GM12878 (cell line): ENCODE data around the gene CDH4. TPM values are rescaled to one million over a fixed set of nuclear protein-coding genes. Genes with fewer than 3 reads are reported as not detected.

Experiments used
- ATAC-seq: fragments of 200-7000 bp; cut with Tn5 transposase; 3 replicates; pipeline ENCODE4 v1.9.1; 2020; ENCODE audit warnings: mild to moderate bottlenecking, moderate library complexity
- BruUV-seq: library from RNA; stranded (reverse); fragments of 400-500 nt; replicated peaks from 2 replicates; lab custom pipeline; 2021; lab: Mats Ljungman, UMichigan
- CTCF ChIA-PET: fragments of 300-600 bp; sonication (Branson Sonifier 250); formaldehyde crosslinking; extraction: SDS; loops from one replicate; lab custom pipeline; 2021; ENCODE audit warnings: inconsistent platforms; lab: Yijun Ruan, JAX
- POLR2A ChIA-PET: fragments of 350-600 bp; formaldehyde crosslinking; extraction: SDS; loops from one replicate; lab custom pipeline; 2021; ENCODE audit warnings: inconsistent platforms; lab: Charles Lee
- RAD21 ChIA-PET: fragments of 300-600 bp; sonication (Branson Sonifier 250); formaldehyde crosslinking; loops from one replicate; lab custom pipeline; 2023; ENCODE audit warnings: antibody characterized with exemption; ENCODE audit not compliant: unreplicated experiment; lab: Charles Lee
- SMC1A ChIA-PET: fragments of 300-600 bp; sonication (Branson Sonifier 250); formaldehyde crosslinking; loops from one replicate; lab custom pipeline; 2023; ENCODE audit not compliant: unreplicated experiment, uncharacterized antibody; lab: Charles Lee
- DNase-seq: peaks from one replicate; pipeline ENCODE4 v3.0.0-alpha.2; 2011; ENCODE audit warnings: low read depth, low spot score
- FAIRE-seq: peaks from 3 replicates; lab custom pipeline; 2011; peaks lifted over from hg19 to GRCh38; lab: Jason Lieb, UNC
- H2AFZ ChIP-seq: 2 replicates; pipeline ENCODE4 v1.6.0; 2011; ENCODE audit warnings: low read depth, low read length, control low read depth; ENCODE audit not compliant: control insufficient read depth
- H3K27ac ChIP-seq: 2 replicates; pipeline ENCODE4 v1.5.1; 2011; ENCODE audit warnings: control low read depth; ENCODE audit not compliant: control insufficient read depth, insufficient read depth
- H3K27me3 ChIP-seq, 2 experiments: replicated peaks in 1 of 2; 2 replicates each; pipeline versions ENCODE4 v1.6.0 to v1.6.1; 2011; ENCODE audit warnings: low read length in 1 of 2; ENCODE audit not compliant: control insufficient read depth in 2 of 2, insufficient read depth in 2 of 2
- H3K36me3 ChIP-seq, 2 experiments: 2 replicates each; pipeline ENCODE4 v1.5.1; 2011; ENCODE audit warnings: low read length in 1 of 2; ENCODE audit not compliant: control insufficient read depth in 2 of 2, insufficient read depth in 2 of 2
- H3K4me1 ChIP-seq: 2 replicates; pipeline ENCODE4 v1.6.1; 2011; ENCODE audit warnings: mild to moderate bottlenecking, low read length, moderate library complexity, mixed read lengths; ENCODE audit not compliant: control insufficient read depth, insufficient read depth
- H3K4me2 ChIP-seq: 2 replicates; pipeline ENCODE4 v1.6.0; 2011; ENCODE audit warnings: control low read depth; ENCODE audit not compliant: control insufficient read depth, insufficient read depth
- H3K4me3 ChIP-seq: fragments of 200-600 bp; sonication (generic); 2 replicates; pipeline ENCODE4 v1.5.1; 2016
- H3K79me2 ChIP-seq: 2 replicates; pipeline ENCODE4 v1.6.0; 2011; ENCODE audit warnings: low read length; ENCODE audit not compliant: control insufficient read depth, insufficient read depth
- H3K9ac ChIP-seq: 2 replicates; pipeline ENCODE4 v1.8.0; 2011; ENCODE audit warnings: low read length, control low read depth, mixed read lengths; ENCODE audit not compliant: control insufficient read depth, insufficient read depth
- H3K9me3 ChIP-seq: replicated peaks from 3 replicates; pipeline ENCODE4 v1.5.1; 2011; ENCODE audit warnings: mild to moderate bottlenecking, low read length; ENCODE audit not compliant: control insufficient read depth, insufficient read depth
- H4K20me1 ChIP-seq: 2 replicates; pipeline ENCODE4 v1.6.0; 2011; ENCODE audit not compliant: control insufficient read depth, insufficient read depth
- CBFB ChIP-seq: IDR thresholded peaks from 2 replicates; pipeline ENCODE4 v1.6.1; 2016; ENCODE audit warnings: antibody characterized with exemption, low read depth
- CBX3 ChIP-seq: fragments of 200-600 bp; sonication (generic); IDR thresholded peaks from 2 replicates; pipeline ENCODE4 v1.6.1; 2016; ENCODE audit warnings: low read depth, borderline replicate concordance
- CBX5 ChIP-seq: sonication (generic); IDR thresholded peaks from 2 replicates; pipeline ENCODE4 v1.6.1; 2016; ENCODE audit warnings: low read depth, moderate library complexity, mild to moderate bottlenecking, inconsistent platforms
- CHD2 ChIP-seq: IDR thresholded peaks from 2 replicates; pipeline ENCODE4 v1.6.1; 2011; ENCODE audit warnings: low read depth, low read length, improper control_type of control experiment, borderline replicate concordance
- CREM ChIP-seq: IDR thresholded peaks from 2 replicates; pipeline ENCODE4 v1.6.1; 2014; ENCODE audit warnings: antibody characterized with exemption, low read depth
- NR2C1 ChIP-seq: fragments of 450-650 bp; IDR thresholded peaks from 2 replicates; pipeline ENCODE4 v1.6.1; 2017; ENCODE audit warnings: antibody characterized with exemption, mild to moderate bottlenecking, moderate library complexity
- POLR2AphosphoS2 ChIP-seq: IDR thresholded peaks from 2 replicates; pipeline ENCODE4 v1.6.1; 2011; ENCODE audit warnings: low read depth, mild to moderate bottlenecking, low read length, improper control_type of control experiment, moderate library complexity
- RAD51 ChIP-seq: fragments of 450-650 bp; IDR thresholded peaks from 2 replicates; pipeline ENCODE4 v1.6.1; 2016; ENCODE audit warnings: moderate library complexity, mild to moderate bottlenecking, inconsistent platforms
- RBBP5 ChIP-seq: fragments of 200-600 bp; sonication (generic); conservative IDR thresholded peaks from 2 replicates; pipeline ENCODE4 v1.6.1; 2016
- RCOR1 ChIP-seq: conservative IDR thresholded peaks from 2 replicates; pipeline ENCODE4 v1.6.1; 2012; ENCODE audit warnings: low read depth, low read length, improper control_type of control experiment
- SIN3A ChIP-seq: IDR thresholded peaks from 2 replicates; pipeline ENCODE4 v1.6.1; 2012; ENCODE audit warnings: low read depth, low read length, improper control_type of control experiment
- SMARCA5 ChIP-seq: fragments of 450-650 bp; IDR thresholded peaks from 2 replicates; pipeline ENCODE4 v1.6.1; 2017; ENCODE audit warnings: mild to moderate bottlenecking
- TAF1 ChIP-seq: IDR thresholded peaks from 2 replicates; pipeline ENCODE4 v1.6.1; 2011; ENCODE audit warnings: mild to moderate bottlenecking, low read depth, low read length, borderline replicate concordance
- TARDBP ChIP-seq: IDR thresholded peaks from 2 replicates; pipeline ENCODE4 v1.6.1; 2016; ENCODE audit warnings: borderline replicate concordance
- ZBED1 ChIP-seq: IDR thresholded peaks from 2 replicates; pipeline ENCODE4 v1.6.1; 2016; ENCODE audit warnings: borderline replicate concordance
- ZNF384 ChIP-seq: IDR thresholded peaks from 2 replicates; pipeline ENCODE4 v1.6.1; 2012; ENCODE audit warnings: low read depth, mild to moderate bottlenecking, low read length, improper control_type of control experiment, borderline replicate concordance
- ZNF622 ChIP-seq: fragments of 450-650 bp; IDR thresholded peaks from 2 replicates; pipeline ENCODE4 v1.6.1; 2017; ENCODE audit warnings: mild to moderate bottlenecking, inconsistent platforms
- WGBS: methylation state at CpG from one replicate; pipeline ENCODE4 v1.1.6; 2016; ENCODE audit warnings: low lambda C conversion rate; ENCODE audit not compliant: insufficient replicate concordance, insufficient coverage; ENCODE audit errors: missing lambda C conversion rate; 5-methylcytosine and 5-hydroxymethylcytosine counted together
- in situ Hi-C: fragments of 300-500 bp; cut with MboI; formaldehyde crosslinking; loops from 9 replicates; pipeline ENCODE4 v1.14.3; 2018; ENCODE audit warnings: mixed read lengths
- intact Hi-C: fragments of 100-400 bp; cut with micrococcal nuclease; formaldehyde crosslinking; loops from one replicate; pipeline ENCODE4 v1.14.2; 2022; ENCODE audit not compliant: unreplicated experiment
- polyA plus RNA-seq, 11 experiments: library from polyadenylated mRNA; depleted of rRNA in 4 of 11; unstranded in 6 of 11; stranded (reverse) in 5 of 11; fragments of >200 nt; fragmentation: Nextera tagmentation in 4 of 11; fragmentation: Illumina TruSeq in 1 of 11; extraction: Ambion mirVana in 4 of 11; extraction: Trizol in 1 of 11; gene quantifications; 1 replicate in 1 of 11; 2 replicates in 10 of 11; pipeline versions ENCODE4 v1.2.1 to v1.2.3, GENCODE V29; 2011 to 2016; ENCODE audit warnings: inconsistent platforms in 2 of 11, missing spikeins in 2 of 11, low read depth in 1 of 11
- total RNA-seq, 4 experiments: library from RNA; depleted of rRNA in 3 of 4; stranded (reverse); fragments of >200 nt in 3 of 4; fragmentation: Illumina TruSeq in 1 of 4; extraction: Trizol in 1 of 4; gene quantifications; 2 replicates each; pipeline versions ENCODE4 v1.2.1 to v1.2.3, GENCODE V29; 2013 to 2021
- TF ChIP-seq, protein P1 (sequence below): fragments of 450-650 bp; IDR thresholded peaks from 2 replicates; pipeline ENCODE4 v1.6.1; 2017; ENCODE audit warnings: mild to moderate bottlenecking

The CDH4 gene
- total and polyA plus RNA-seq, 10 of the 15 experiments (the other 5 are each of a cell fraction or from before 2014, with no cell fraction given) = not detected

DNA sequence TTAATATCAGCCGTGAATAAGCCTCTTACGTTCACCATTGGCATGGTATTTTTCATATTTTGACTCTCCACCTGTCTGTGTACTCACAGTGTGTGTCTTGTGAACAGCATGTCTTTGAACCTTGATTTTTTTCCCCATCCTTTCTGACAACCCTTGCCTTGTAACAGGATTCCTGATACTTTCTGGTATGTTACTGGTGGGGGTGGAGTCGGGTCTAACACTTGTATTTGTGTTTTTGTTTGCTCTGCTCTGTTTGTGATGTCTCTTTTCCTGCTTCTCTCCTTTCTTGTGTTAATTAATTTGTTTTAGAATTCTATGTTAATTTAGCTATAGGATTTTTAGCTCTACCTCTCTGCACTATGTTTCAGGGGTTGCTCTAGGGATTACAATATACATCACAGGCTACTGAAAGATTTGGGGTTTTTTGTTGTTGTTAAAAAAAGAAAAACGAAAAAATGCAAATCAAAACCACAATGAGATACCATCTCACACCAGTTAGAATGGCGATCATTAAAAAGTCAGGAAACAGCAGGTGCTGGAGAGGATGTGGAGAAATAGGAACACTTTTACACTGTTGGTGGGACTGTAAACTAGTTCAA, 245.1 kb downstream of the CDH4 start:
- Histone ChIP-seq H3K27ac (no peak overlapping the region), H3K4me2 (no peak overlapping the region), H4K20me1 (no peaks in the 10 kb centered on the region), H2AFZ (no peak overlapping the region), H3K36me3 (no peaks in the 10 kb centered on the region), H3K79me2 (no peaks in the 10 kb centered on the region), H3K9ac (no peak overlapping the region), H3K4me3 (no peak overlapping the region), H3K27me3 (no peaks in the 10 kb centered on the region), H3K4me1 (no peaks in the 10 kb centered on the region), H3K9me3 (no peaks in the 10 kb centered on the region; the same call in 2 of the 3 replicates)
- ChIA-PET SMC1A (interaction anchor here (0.7 kb wide), 1 partner anchor 10 kb away, joined by 4 read pairs; no protein-coding TSS in a partner anchor), RAD21 (no interaction called here), POLR2A (no interaction called here), CTCF (no interaction called here)
- no TSS peak for BruUV-seq
- no peak for ATAC-seq
- intact Hi-C loops (no loop called here), in situ Hi-C loops (loop anchor here (25.0 kb wide), 1 partner anchor 590 kb away; no protein-coding TSS in a partner anchor)
- no peak for FAIRE-seq
- TF ChIP-seq NR2C1 = no peak
- no peak for TF ChIP-seq TAF1
- DNase-seq = no peak
- 2% methylated on average over 5 of the region's 5 CpGs for WGBS

DNA sequence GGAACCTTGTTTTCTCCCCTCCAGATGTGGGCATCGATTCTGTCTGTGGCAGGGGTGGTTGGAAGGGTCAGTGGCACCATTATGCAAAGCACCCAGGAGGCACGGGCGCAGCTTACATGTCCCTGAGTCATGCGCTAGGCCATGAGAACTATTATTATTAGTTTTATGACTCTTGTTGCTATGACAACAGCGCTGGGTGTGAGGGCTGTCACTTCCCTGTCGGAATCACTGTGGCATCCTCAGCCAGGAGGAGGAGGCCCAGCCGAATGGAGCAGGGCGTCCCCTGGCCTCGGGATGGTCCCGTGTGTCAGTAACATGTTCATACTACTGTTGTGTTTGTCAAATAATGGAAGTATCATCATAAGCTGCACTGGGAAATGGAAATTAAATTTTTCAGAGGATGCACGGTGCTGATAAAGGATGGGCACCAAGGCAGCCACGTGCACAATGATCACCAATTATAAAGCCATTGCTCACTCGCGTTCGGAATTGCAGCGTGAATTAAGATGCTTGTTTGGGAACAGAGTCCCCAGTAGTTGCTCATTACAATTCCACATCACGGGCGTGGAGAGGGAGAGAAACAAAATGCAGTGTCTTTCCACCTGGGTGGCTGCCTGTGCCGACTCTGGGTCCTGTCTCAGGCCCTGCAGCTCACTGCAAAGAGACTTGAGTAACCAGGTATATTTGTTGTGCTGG, 247.9 kb downstream of the CDH4 start:
- FAIRE-seq = no peak
- no peak for ATAC-seq
- Histone ChIP-seq H3K79me2 (no peaks in the 10 kb centered on the region), H3K4me2 (no peak overlapping the region), H3K4me3 (no peak overlapping the region), H2AFZ (no peak overlapping the region), H4K20me1 (no peaks in the 10 kb centered on the region), H3K4me1 (no peaks in the 10 kb centered on the region), H3K27me3 (no peaks in the 10 kb centered on the region), H3K36me3 (no peaks in the 10 kb centered on the region), H3K9ac (no peak overlapping the region), H3K9me3 (no peaks in the 10 kb centered on the region; the same call in 2 of the 3 replicates), H3K27ac (no peak overlapping the region)
- no peak for DNase-seq
- intact Hi-C loops = no loop called here
- ChIA-PET CTCF (no interaction called here), POLR2A (no interaction called here), SMC1A (no interaction called here), RAD21 (no interaction called here)
- 30% methylated on average over 19 of the region's 19 CpGs for WGBS
- BruUV-seq = no TSS peak
- in situ Hi-C loops = loop anchor here (25.0 kb wide), 1 partner anchor 587 kb away; no protein-coding TSS in a partner anchor
- no peak for TF ChIP-seq TARDBP
- no peak for TF ChIP-seq RBBP5
- no peak for TF ChIP-seq SIN3A
- TF ChIP-seq RAD51 = no peak
- no peak for TF ChIP-seq RCOR1
- TF ChIP-seq POLR2AphosphoS2 = no peak
- TF ChIP-seq CHD2 = no peak
- no peak for TF ChIP-seq CBFB
- no peak for TF ChIP-seq ZNF622
- no peak for TF ChIP-seq CBX3
- no peak for TF ChIP-seq CREM
- no peak for TF ChIP-seq SMARCA5
- TF ChIP-seq CBX5 = no peak
- TF ChIP-seq ZBED1 = no peak
- no peak for TF ChIP-seq ZNF384
- TF ChIP-seq, protein P1, sequence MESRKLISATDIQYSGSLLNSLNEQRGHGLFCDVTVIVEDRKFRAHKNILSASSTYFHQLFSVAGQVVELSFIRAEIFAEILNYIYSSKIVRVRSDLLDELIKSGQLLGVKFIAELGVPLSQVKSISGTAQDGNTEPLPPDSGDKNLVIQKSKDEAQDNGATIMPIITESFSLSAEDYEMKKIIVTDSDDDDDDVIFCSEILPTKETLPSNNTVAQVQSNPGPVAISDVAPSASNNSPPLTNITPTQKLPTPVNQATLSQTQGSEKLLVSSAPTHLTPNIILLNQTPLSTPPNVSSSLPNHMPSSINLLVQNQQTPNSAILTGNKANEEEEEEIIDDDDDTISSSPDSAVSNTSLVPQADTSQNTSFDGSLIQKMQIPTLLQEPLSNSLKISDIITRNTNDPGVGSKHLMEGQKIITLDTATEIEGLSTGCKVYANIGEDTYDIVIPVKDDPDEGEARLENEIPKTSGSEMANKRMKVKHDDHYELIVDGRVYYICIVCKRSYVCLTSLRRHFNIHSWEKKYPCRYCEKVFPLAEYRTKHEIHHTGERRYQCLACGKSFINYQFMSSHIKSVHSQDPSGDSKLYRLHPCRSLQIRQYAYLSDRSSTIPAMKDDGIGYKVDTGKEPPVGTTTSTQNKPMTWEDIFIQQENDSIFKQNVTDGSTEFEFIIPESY = no peak
